RWPE1 (cell line): ENCODE data around the gene HS3ST5.

ENCODE experiments used
- CTCF ChIA-PET: fragments of 350-600 bp; sonication (Branson Sonifier 250); formaldehyde crosslinking; extraction: SDS; loops from one replicate; lab custom pipeline; 2021; lab: Yijun Ruan, JAX
- POLR2A ChIA-PET: fragments of 400-600 bp; formaldehyde crosslinking; extraction: SDS; loops from one replicate; lab custom pipeline; 2020; ENCODE audit warnings: antibody characterized with exemption; ENCODE audit not compliant: low non-redundant PET; lab: Yijun Ruan, JAX
- DNase-seq: peaks from one replicate; pipeline ENCODE4 v3.0.0; 2012; ENCODE audit warnings: low spot score
- H3K27ac ChIP-seq: fragments of 450-650 bp; 2 replicates; pipeline ENCODE4 v1.5.1; 2017
- CTCF ChIP-seq: fragments of 450-650 bp; conservative IDR thresholded peaks from 2 replicates; pipeline ENCODE4 v1.5.1; 2017; ENCODE audit warnings: low read depth, mild to moderate bottlenecking

The HS3ST5 gene

GRCh38 chr6:114361036-114361435, 18.2 kb upstream of the HS3ST5 start:
- no peak overlapping the region for H3K27ac ChIP-seq
- POLR2A ChIA-PET = no interaction called here
- CTCF ChIA-PET = no interaction called here
- DNase-seq = no peak
- TF ChIP-seq CTCF = no peak

DNA sequence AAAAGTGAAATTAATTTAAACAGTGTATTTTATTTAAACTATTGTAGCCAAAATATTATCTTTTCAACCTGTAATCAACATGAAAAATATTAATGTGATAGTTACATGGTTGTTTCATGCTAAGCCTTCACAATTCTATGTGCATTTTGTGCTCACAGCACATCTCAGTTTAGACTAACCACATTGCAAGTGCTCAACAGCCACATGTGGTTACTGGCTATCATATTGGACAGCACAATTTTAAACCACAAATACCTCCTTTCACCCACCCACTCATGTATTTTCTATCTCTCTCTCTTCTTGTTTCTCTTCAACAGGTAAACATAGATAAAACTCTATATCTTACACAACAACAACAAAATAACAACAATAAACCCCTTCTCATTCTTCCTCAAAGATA, 12.5 kb upstream of the HS3ST5 start:
- POLR2A ChIA-PET = no interaction called here

GRCh38 chr6:114354482-114354881, 11.7 kb upstream of the HS3ST5 start:
- H3K27ac ChIP-seq = no peak overlapping the region
- DNase-seq = no peak
- no peak for TF ChIP-seq CTCF
- CTCF ChIA-PET = no interaction called here
- POLR2A ChIA-PET = no interaction called here

More for the DNA sequence above, 12.5 kb upstream of the HS3ST5 start:
- CTCF ChIA-PET = no interaction called here
- no peak overlapping the region for H3K27ac ChIP-seq
- no peak for DNase-seq
- no peak for TF ChIP-seq CTCF

DNA sequence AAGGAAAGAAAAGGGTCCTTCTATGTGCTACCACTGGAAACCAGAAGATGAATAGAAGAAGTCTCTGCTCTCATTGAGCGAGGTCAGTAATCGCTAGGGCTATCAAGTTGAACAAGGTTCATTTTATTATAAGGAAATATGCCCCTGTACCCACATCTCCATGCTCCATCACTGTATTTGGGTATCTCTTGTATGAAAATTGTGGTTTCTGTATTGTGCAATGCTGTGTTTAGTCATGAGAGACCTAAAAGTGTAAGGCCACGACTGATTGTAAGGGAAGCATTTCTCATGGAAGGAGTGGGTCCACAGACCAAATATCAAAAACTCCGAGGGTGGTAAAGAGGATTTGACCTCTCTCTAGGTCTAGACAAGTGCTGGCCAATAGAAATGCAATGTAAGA, 3.6 kb upstream of the HS3ST5 start:
- no peak for DNase-seq
- H3K27ac ChIP-seq = no peak overlapping the region
- CTCF ChIA-PET = no interaction called here

DNA sequence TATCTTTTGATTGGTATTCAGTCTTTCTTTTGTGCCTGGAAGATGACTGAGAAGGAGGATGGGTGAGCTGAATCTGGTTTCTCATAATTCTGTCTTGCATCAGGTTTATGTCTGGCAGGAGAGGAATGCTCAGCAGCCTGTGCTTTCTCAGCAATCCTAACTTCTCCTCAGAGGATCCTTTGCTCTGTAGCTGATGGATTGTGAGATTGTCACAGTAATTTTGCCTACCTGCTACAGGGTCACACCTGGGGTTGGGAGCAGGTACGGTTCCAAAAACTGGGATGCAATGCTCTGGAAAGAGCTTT, 2.1 kb upstream of the HS3ST5 start:
- no peak overlapping the region for H3K27ac ChIP-seq
- TF ChIP-seq CTCF = no peak
- CTCF ChIA-PET = interaction anchor here (0.6 kb wide), 2 partner anchors 144 to 240 kb away, joined by 3 to 4 read pairs; no protein-coding TSS in a partner anchor
- DNase-seq = no peak
- POLR2A ChIA-PET = interaction anchor here (0.6 kb wide), 1 partner anchor 39 kb away, joined by 6 read pairs; no protein-coding TSS in a partner anchor

More for the DNA sequence above, 3.6 kb upstream of the HS3ST5 start:
- TF ChIP-seq CTCF = no peak
- POLR2A ChIA-PET = no interaction called here

DNA sequence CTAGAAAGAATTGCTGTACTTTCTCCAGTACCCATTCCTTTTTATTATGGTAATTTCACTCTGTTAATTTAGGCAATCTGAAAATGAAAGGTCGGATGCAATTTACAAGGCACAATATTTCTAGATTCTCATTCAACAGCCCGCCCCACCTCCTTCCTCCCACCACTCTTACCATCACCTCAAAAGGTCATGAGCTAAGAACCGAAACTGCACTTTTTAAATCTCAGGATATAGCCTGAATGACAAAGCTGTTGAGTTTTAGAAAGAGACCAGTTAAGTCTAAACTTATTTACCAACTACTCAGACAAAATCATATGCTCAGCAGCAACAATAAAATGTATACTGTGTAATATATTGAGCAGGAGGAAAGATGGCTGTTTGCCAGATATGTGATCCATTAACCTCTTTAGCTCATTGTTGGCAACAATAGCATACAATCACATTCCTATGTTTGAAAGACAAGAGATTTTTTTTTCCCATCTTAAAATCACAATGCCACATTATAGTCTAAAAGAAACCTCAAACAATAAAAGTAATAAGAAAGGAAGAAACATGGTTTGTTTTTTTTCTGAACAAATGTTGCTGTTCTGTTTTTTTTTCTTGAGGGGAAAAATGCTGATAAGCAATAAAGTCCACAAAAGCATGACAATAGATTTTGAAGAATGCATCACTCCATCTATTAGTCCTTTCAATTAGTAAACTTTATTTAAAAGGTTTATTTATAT, 1.6 kb upstream of the HS3ST5 start:
- ChIA-PET CTCF (interaction anchor here (0.6 kb wide), 1 partner anchor 145 kb away, joined by 4 read pairs; no protein-coding TSS in a partner anchor), POLR2A (interaction anchor here (0.6 kb wide), 1 partner anchor 40 kb away, joined by 6 read pairs; no protein-coding TSS in a partner anchor)
- TF ChIP-seq CTCF = no peak
- no peak for DNase-seq
- no peak overlapping the region for H3K27ac ChIP-seq
